BJ (cell line): ENCODE results near the gene LAMTOR1. TPM values are rescaled to one million over a fixed set of nuclear protein-coding genes. Genes with fewer than 3 reads are reported as not detected.

Experiments used
- CTCF ChIA-PET: fragments of 350-600 bp; formaldehyde crosslinking; extraction: SDS; loops from one replicate; lab custom pipeline; 2021; ENCODE audit warnings: antibody characterized with exemption, inconsistent platforms; lab: Yijun Ruan, JAX
- POLR2A ChIA-PET: fragments of 300-600 bp; sonication (Branson Sonifier 250); formaldehyde crosslinking; extraction: SDS; loops from one replicate; lab custom pipeline; 2021; ENCODE audit warnings: antibody characterized with exemption; lab: Charles Lee
- DNase-seq: peaks from one replicate; pipeline ENCODE4 v3.0.0-alpha.2; 2011; ENCODE audit warnings: low read depth
- H3K27me3 ChIP-seq: 2 replicates; pipeline ENCODE4 v1.6.0; 2011; ENCODE audit warnings: low read length; ENCODE audit not compliant: control insufficient read depth, insufficient read depth
- H3K36me3 ChIP-seq: 2 replicates; pipeline ENCODE4 v1.5.1; 2011; ENCODE audit warnings: low read length; ENCODE audit not compliant: control insufficient read depth, insufficient read depth
- H3K4me3 ChIP-seq: 2 replicates; pipeline ENCODE4 v1.5.1; 2011; ENCODE audit warnings: low read depth, mild to moderate bottlenecking, control low read depth, low read length
- polyA plus RNA-seq: library from polyadenylated mRNA; depleted of rRNA; stranded (reverse); fragments of >200 nt; gene quantifications from 2 replicates; pipeline ENCODE4 v1.2.3, GENCODE V29; 2011
- TF ChIP-seq, protein P1 (sequence below): IDR thresholded peaks from 2 replicates; pipeline ENCODE4 v1.5.1; 2011; ENCODE audit warnings: low read depth, mild to moderate bottlenecking, control low read depth, inconsistent platforms, low read length, moderate library complexity; ENCODE audit not compliant: insufficient read depth

Gene LAMTOR1
- polyA plus RNA-seq, 1 experiment = 145 TPM

DNA sequence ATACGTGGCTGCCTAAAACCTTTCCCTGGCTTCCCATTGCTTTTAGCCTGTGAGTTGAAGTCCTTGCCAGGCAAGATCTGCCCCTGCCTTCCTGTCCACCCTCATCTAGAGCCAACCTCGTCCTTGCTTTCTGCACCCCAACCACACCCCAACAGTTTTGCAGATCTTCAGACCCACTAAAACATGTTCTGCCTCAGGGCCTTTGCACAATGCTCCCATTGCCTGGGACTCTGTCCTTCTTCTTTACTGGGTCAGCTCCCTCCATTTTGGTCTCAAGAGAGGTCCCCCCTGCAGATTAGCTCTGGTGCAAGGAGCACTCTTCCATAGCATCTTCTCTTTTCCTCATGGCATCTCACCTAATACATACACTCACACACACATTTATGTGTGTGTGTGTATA, 17.8 kb upstream of the LAMTOR1 start:
- H3K27me3 ChIP-seq = no peaks in the 10 kb centered on the region
- H3K36me3 ChIP-seq = no peaks in the 10 kb centered on the region
- DNase-seq = no peak
- POLR2A ChIA-PET = no interaction called here
- no peak overlapping the region for H3K4me3 ChIP-seq
- CTCF ChIA-PET = interaction anchor here (1.0 to 1.4 kb wide), 2 partner anchors 23 to 61 kb away, joined by 3 to 4 read pairs; no protein-coding TSS in a partner anchor
- TF ChIP-seq, protein P1, sequence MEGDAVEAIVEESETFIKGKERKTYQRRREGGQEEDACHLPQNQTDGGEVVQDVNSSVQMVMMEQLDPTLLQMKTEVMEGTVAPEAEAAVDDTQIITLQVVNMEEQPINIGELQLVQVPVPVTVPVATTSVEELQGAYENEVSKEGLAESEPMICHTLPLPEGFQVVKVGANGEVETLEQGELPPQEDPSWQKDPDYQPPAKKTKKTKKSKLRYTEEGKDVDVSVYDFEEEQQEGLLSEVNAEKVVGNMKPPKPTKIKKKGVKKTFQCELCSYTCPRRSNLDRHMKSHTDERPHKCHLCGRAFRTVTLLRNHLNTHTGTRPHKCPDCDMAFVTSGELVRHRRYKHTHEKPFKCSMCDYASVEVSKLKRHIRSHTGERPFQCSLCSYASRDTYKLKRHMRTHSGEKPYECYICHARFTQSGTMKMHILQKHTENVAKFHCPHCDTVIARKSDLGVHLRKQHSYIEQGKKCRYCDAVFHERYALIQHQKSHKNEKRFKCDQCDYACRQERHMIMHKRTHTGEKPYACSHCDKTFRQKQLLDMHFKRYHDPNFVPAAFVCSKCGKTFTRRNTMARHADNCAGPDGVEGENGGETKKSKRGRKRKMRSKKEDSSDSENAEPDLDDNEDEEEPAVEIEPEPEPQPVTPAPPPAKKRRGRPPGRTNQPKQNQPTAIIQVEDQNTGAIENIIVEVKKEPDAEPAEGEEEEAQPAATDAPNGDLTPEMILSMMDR = no peak

GRCh38 chr11:72119198-72119597, 16.1 kb upstream of the LAMTOR1 start:
- Histone ChIP-seq H3K4me3 (no peak overlapping the region), H3K27me3 (no peaks in the 10 kb centered on the region), H3K36me3 (no peaks in the 10 kb centered on the region)
- CTCF ChIA-PET = interaction anchor here (0.7 kb wide), 1 partner anchor 17 kb away, joined by 3 read pairs; no protein-coding TSS in a partner anchor
- POLR2A ChIA-PET = no interaction called here
- TF ChIP-seq, protein P1 = no peak
- no peak for DNase-seq

GRCh38 chr11:72116019-72116755, 13.1 kb upstream of the LAMTOR1 start:
- POLR2A ChIA-PET = no interaction called here
- CTCF ChIA-PET = interaction anchor here (1.0 to 1.5 kb wide), 2 partner anchors 28 to 76 kb away, joined by 3 to 6 read pairs; no protein-coding TSS in a partner anchor
- DNase-seq = no peak

GRCh38 chr11:72114570-72114969, 11.5 kb upstream of the LAMTOR1 start:
- ChIA-PET POLR2A (no interaction called here), CTCF (no interaction called here)
- DNase-seq = no peak
- H3K36me3 ChIP-seq = peaks cover 6% of the 10 kb centered on the region
- TF ChIP-seq, protein P1 = no peak
- no peaks in the 10 kb centered on the region for H3K27me3 ChIP-seq
- no peak overlapping the region for H3K4me3 ChIP-seq

More at GRCh38 chr11:72116019-72116755, 13.1 kb upstream of the LAMTOR1 start:
- H3K27me3 ChIP-seq = no peaks in the 10 kb centered on the region
- H3K4me3 ChIP-seq = no peak overlapping the region
- TF ChIP-seq, protein P1 = no peak
- no peaks in the 10 kb centered on the region for H3K36me3 ChIP-seq

DNA sequence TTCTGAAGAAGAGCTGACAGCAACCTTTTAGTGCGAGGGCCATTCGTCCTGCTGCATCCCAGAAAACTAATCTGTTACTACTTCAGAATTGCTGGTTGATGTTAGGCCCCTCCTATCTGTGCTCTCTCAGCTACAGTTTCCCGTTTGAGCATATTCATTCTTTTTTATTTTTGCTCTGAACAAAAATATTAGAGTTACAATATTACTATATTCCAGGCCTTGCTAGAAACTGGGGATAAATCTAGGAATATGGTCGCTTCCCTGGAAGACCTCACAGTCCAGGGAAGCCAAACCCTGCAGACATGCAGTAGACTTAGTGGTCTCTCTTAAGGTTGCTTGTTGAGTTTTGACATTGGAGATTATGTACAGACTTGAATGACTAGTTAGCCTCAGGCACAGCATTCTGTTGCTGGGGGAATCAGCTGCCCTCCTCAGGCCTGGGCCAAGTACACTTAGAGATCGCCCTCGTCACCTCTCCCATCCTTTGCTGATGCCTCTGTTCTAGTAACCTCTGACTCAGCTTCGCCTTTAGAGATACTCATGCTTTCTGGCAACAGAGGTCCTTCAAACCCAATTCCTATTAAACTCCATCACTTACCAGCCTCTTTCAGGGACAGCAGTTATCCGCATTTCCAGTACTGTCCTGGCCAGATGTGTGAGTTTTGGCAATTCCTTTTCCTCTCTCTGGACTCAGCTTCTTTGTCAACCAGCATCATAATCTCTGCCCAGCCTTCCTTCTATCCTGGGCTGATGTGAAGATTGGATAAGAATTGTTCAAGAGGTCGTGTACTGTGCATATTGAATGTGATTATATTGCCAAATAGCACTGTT, 10.1 kb upstream of the LAMTOR1 start:
- no peaks in the 10 kb centered on the region for H3K27me3 ChIP-seq
- POLR2A ChIA-PET = interaction anchor here (0.6 to 1.8 kb wide), 3 partner anchors 13 to 40 kb away, joined by 3 to 10 read pairs (median 4); no protein-coding TSS in a partner anchor
- TF ChIP-seq, protein P1 = no peak
- peaks cover 12% of the 10 kb centered on the region for H3K36me3 ChIP-seq
- CTCF ChIA-PET = interaction anchor here (1.1 to 3.8 kb wide), 6 partner anchors 17 to 318 kb away, joined by 3 to 17 read pairs (median 4); no protein-coding TSS in a partner anchor
- peak overlapping the region; percentile 63 for H3K4me3 ChIP-seq
- peak; percentile 61 for DNase-seq
